Measurements from ENCODE around the gene DEFB126.
A peak's percentile ranks its signal among the peaks of the same experiment; 100 is the strongest.
"Not testable (repeated sequence)": the region's sequence is repeated elsewhere in the genome, so short reads cannot be mapped to it uniquely, and the experiment has no call there.

Gene DEFB126

GRCh38 chr20:142290-142689 lies at the start of gene DEFB126:
TSS of gene DEFB126 (plus strand) at chr20:142590. CDS start at chr20:142629, 39 bp downstream.
- in situ Hi-C loops (cut with HindIII; ENCODE audit: low pct_ligation_motif_present, low pct_unique_long_range_greater_than_20kb, low sequenced_read_pairs), result no loop called here
- DNase-seq, result no peak

- no peak for DNase-seq
- in situ Hi-C loops (cut with HindIII; ENCODE audit: low pct_ligation_motif_present, low pct_unique_long_range_greater_than_20kb, low sequenced_read_pairs), result no loop called here
These were observed 48.7 kb upstream of the DEFB126 start for GRCh38 chr20:93641-94040.

- no peak for DNase-seq
- in situ Hi-C loops (cut with HindIII; ENCODE audit: low pct_ligation_motif_present, low pct_unique_long_range_greater_than_20kb, low sequenced_read_pairs), result no loop called here
These were observed 47.2 kb upstream of the DEFB126 start for GRCh38 chr20:95215-95614.

GRCh38 chr20:97691-98090 lies 44.7 kb upstream of the DEFB126 start:
- in situ Hi-C loops (cut with HindIII; ENCODE audit: low pct_ligation_motif_present, low pct_unique_long_range_greater_than_20kb, low sequenced_read_pairs); DNase-seq: not testable (repeated sequence)

GRCh38 chr20:101975-102374 lies 40.4 kb upstream of the DEFB126 start:
- in situ Hi-C loops (cut with HindIII; ENCODE audit: low pct_ligation_motif_present, low pct_unique_long_range_greater_than_20kb, low sequenced_read_pairs), result no loop called here
- no peak for DNase-seq

GRCh38 chr20:103456-103855 lies 38.9 kb upstream of the DEFB126 start:
- no peak for DNase-seq
- in situ Hi-C loops (cut with HindIII; ENCODE audit: low pct_ligation_motif_present, low pct_unique_long_range_greater_than_20kb, low sequenced_read_pairs), result no loop called here

- in situ Hi-C loops (cut with HindIII; ENCODE audit: low pct_ligation_motif_present, low pct_unique_long_range_greater_than_20kb, low sequenced_read_pairs), result no loop called here
- no peak for DNase-seq
These were observed 30.0 kb upstream of the DEFB126 start for GRCh38 chr20:112396-112795.

- DNase-seq, result no peak
- in situ Hi-C loops (cut with HindIII; ENCODE audit: low pct_ligation_motif_present, low pct_unique_long_range_greater_than_20kb, low sequenced_read_pairs), result no loop called here
These were observed 24.9 kb upstream of the DEFB126 start for GRCh38 chr20:117518-117917.

- DNase-seq; in situ Hi-C loops (cut with HindIII; ENCODE audit: low pct_ligation_motif_present, low pct_unique_long_range_greater_than_20kb, low sequenced_read_pairs): not testable (repeated sequence)
These were observed 12.5 kb upstream of the DEFB126 start for GRCh38 chr20:129786-130323.

GRCh38 chr20:137668-138490 lies 4.5 kb upstream of the DEFB126 start:
- peak; percentile 21 for DNase-seq

GRCh38 chr20:145877-146276 lies 3.5 kb downstream of the DEFB126 start:
- DNase-seq, result no peak

More at GRCh38 chr20:137668-138490, 4.5 kb upstream of the DEFB126 start:
- in situ Hi-C loops (cut with HindIII; ENCODE audit: low pct_ligation_motif_present, low pct_unique_long_range_greater_than_20kb, low sequenced_read_pairs), result no loop called here

GRCh38 chr20:152131-152530 lies 9.7 kb downstream of the DEFB126 start:
- DNase-seq, result no peak
- in situ Hi-C loops (cut with HindIII; ENCODE audit: low pct_ligation_motif_present, low pct_unique_long_range_greater_than_20kb, low sequenced_read_pairs), result no loop called here

More at GRCh38 chr20:145877-146276, 3.5 kb downstream of the DEFB126 start:
- in situ Hi-C loops (cut with HindIII; ENCODE audit: low pct_ligation_motif_present, low pct_unique_long_range_greater_than_20kb, low sequenced_read_pairs), result no loop called here

- in situ Hi-C loops (cut with HindIII; ENCODE audit: low pct_ligation_motif_present, low pct_unique_long_range_greater_than_20kb, low sequenced_read_pairs), result no loop called here
These were observed 14.8 kb downstream of the DEFB126 start, which contains the start of gene DEFB127 for GRCh38 chr20:157154-157553. TSS of gene DEFB127 (plus strand) at chr20:157454. CDS start at chr20:157545, 91 bp downstream.

GRCh38 chr20:164618-165017 lies 22.2 kb downstream of the DEFB126 start:
- DNase-seq, result no peak
- in situ Hi-C loops (cut with HindIII; ENCODE audit: low pct_ligation_motif_present, low pct_unique_long_range_greater_than_20kb, low sequenced_read_pairs), result no loop called here

More at GRCh38 chr20:157154-157553, 14.8 kb downstream of the DEFB126 start, which contains the start of gene DEFB127:
- DNase-seq, result no peak

GRCh38 chr20:168876-169275 lies 26.5 kb downstream of the DEFB126 start:
- in situ Hi-C loops (cut with HindIII; ENCODE audit: low pct_ligation_motif_present, low pct_unique_long_range_greater_than_20kb, low sequenced_read_pairs), result no loop called here
- no peak for DNase-seq

GRCh38 chr20:184288-184687 lies 41.9 kb downstream of the DEFB126 start:
- in situ Hi-C loops (cut with HindIII; ENCODE audit: low pct_ligation_motif_present, low pct_unique_long_range_greater_than_20kb, low sequenced_read_pairs), result no loop called here

GRCh38 chr20:187733-188132 lies 45.3 kb downstream of the DEFB126 start:
- DNase-seq, result no peak
- in situ Hi-C loops (cut with HindIII; ENCODE audit: low pct_ligation_motif_present, low pct_unique_long_range_greater_than_20kb, low sequenced_read_pairs), result no loop called here

More at GRCh38 chr20:184288-184687, 41.9 kb downstream of the DEFB126 start:
- DNase-seq, result no peak

- in situ Hi-C loops (cut with HindIII; ENCODE audit: low pct_ligation_motif_present, low pct_unique_long_range_greater_than_20kb, low sequenced_read_pairs), result no loop called here
These were observed 47.2 kb downstream of the DEFB126 start, which contains the start of gene DEFB128 for GRCh38 chr20:189611-190010. TSS of gene DEFB128 (minus strand) at chr20:189711. CDS start at chr20:189623, 88 bp downstream.

More at GRCh38 chr20:189611-190010, 47.2 kb downstream of the DEFB126 start, which contains the start of gene DEFB128:
- DNase-seq, result no peak
